Stimulated activated CD4-positive, alpha-beta T cell treated with anti-CD3 and anti-CD28 coated beads, Interleukin-12 subunit alpha, Interleukin-12 subunit beta, amount 100 ng/mL, for 48 hours (primary cell): Measurements from ENCODE around the gene HCFC1.
A peak's percentile ranks its signal among the peaks of the same experiment; 100 is the strongest.
"Not testable (repeated sequence)": the region's sequence is repeated elsewhere in the genome, so short reads cannot be mapped to it uniquely, and the experiment has no call there.

Experiments
- DNase-seq, 3 donors: peaks; one replicate each; pipeline ENCODE4 v3.0.0-alpha.2; 2020; ENCODE audit warnings: low read depth in 2 of 3, low spot score in 1 of 3

The HCFC1 gene

DNA sequence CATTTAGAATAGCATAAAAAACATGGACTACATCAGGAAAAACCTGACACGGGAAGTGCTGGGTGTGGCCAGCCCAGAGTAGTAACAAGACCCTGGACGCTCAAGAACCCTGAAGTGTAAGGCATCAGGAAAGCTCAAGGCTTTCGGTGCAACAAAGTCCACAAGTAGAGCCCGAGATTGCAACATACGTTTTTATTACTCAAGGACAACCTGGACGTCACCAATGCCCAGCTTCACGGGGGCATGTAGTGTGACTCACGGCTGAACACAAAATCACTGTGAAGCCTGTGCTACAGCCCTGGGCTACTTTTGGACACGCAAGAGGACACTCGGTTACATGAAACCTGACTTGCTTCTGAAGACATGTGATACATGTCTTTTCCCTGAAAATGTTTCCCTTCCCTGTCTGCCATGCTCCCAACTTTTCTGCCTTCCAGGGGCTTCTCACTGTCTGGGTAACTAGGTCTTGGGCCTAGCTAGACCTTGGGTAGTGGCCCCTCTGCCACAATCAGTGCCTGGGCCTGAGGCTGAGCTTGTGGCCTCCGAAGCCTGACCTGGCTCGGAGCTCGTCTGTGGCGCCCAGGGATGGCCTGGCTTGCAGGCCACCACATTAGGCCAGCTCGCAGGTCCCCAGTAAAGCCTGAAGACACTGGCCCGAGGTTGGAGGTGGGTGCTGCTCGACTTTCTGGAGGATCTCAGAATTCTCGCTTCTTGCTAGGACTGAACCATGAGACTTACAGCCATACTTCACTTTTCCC is 38.9 kb upstream of the HCFC1 start:
- no peak for DNase-seq

DNA sequence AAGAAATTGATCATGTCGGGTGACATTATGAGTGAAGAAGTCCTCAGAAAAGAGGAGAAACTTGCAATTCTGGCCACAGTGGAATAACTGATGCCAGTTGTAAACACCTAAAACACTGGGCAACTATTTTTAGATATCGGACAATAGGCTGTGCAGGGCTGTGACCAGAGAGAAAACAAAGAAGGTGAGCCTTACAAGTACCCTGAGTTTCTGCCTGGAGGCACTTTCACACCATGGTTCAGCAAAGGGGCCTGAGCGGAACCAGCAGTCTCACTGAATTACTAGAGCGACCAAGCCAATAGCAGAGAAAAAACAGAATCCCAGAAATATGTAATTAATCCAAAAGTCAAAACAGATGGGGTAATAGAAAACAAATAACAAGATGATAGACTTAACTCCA is 36.9 kb upstream of the HCFC1 start:
- no peak for DNase-seq

GRCh38 chrX:154006947-154007346 is 35.3 kb upstream of the HCFC1 start:
- no peak for DNase-seq

DNA sequence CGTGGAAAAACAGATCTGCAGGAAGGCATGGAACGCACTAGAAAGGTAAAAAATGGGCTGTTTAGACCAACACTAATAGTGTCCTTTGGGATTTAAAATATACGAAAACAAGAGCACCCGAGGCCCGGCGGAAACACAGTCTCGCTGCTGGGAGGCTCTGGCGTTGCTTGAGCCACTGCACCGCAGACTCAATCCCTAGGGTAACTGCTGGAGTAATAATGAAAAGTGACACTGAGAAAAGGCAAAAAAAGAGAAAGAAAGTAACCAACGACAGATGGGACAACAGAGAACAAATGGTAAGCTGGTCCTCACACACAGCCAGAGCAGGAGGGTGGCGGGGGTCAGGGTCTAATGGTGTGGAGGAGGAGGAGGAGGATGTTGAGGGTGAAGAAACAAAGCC is 32.7 kb upstream of the HCFC1 start:
- DNase-seq = no peak

- no peak for DNase-seq
Observed at GRCh38 chrX:154002215-154002719, 30.6 kb upstream of the HCFC1 start.

- DNase-seq = no peak
Observed at GRCh38 chrX:154000051-154000450, 28.4 kb upstream of the HCFC1 start.

GRCh38 chrX:153999359-154000037 is 27.9 kb upstream of the HCFC1 start:
- DNase-seq = no peak

DNA sequence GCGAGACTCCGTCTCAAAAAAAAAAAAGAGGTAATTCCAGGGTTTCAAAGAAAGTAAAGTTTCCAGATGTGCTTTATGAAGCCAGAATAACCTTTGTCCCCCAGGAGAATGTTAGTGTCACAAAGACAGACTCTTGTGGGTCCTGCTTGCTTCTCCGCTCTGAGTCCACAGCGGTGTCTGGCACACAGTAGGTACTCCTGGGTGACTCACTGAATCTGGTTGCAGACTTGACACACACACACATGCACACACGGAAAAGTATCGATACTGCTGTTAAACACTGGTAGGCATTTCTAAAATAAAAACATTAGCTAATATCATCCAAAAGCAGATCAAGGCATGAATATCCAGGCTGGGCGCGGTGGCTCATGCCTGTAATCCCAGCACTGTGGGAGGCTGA is 23.9 kb upstream of the HCFC1 start:
- no peak for DNase-seq

DNA sequence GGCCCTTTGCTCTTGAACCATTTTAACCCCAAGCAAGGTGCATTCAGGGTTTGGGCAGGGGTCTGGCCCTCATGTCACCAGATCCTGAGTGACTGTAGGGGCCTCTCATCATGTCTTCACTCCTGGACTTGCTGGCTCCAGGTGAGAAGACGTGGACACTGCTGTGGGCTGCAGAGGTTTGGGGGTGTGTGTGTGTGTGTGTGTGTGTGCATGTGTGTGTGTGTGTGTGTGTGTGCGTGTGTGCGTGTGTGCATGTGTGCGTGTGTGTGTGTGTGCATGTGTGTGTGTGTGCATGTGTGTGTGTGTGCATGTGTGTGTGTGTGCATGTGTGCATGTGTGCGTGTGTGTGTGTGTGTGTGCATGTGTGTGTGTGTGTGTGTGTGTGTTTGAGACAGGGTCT is 22.8 kb upstream of the HCFC1 start:
- DNase-seq = not testable (repeated sequence)

- no peak for DNase-seq
Observed at GRCh38 chrX:153993978-153994377, 22.4 kb upstream of the HCFC1 start.

DNA sequence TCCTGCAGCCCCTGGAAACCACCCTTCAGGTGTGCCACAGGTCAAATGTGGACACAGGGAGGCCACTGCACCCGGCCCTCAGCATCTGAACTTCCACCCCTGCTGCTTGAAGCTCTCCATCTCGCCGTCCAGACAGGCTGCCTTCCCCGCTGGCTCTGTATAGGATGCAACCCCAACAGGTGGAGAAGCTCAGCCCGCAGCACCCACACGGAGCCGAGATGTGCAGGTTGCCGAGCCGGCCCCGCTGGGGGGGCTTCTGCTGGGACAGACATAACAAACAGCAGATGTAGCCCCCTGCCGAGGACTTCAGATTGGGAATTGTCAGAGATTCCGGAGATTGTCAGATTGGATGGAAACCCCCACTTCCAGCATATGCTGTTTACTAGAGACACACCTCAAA is 21.5 kb upstream of the HCFC1 start:
- no peak for DNase-seq

- no peak for DNase-seq
Observed at GRCh38 chrX:153992180-153992579, 20.6 kb upstream of the HCFC1 start.

DNA sequence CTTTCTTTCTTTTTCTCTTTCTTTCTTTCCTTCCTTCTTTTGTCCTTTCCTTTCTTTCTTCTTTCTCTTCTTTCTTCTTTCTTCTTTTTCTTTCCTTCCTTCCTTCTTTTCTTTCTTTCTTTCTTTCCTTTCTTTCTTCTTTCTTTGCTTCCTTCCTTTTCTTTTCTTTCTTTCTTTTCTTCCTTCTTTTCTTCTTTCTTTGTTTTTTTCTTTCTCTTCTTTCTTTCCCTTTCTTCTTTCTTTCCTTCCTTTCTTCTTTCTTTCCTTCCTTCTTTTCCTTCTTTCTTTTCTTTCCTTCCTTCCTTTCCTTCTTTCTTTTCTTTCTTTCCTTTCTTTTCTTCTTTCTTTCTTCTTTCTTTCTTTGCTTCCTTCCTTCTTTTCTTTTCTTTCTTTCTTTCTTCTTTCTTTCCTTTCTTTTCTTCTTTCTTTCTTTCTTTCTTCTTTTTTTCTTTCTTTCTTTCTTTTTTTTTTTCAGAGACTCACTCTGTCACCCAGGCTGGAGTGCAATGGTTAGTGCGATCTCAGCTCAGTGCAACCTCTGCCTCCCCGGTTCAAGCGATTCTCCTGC is 19.5 kb upstream of the HCFC1 start:
- DNase-seq = no peak

DNA sequence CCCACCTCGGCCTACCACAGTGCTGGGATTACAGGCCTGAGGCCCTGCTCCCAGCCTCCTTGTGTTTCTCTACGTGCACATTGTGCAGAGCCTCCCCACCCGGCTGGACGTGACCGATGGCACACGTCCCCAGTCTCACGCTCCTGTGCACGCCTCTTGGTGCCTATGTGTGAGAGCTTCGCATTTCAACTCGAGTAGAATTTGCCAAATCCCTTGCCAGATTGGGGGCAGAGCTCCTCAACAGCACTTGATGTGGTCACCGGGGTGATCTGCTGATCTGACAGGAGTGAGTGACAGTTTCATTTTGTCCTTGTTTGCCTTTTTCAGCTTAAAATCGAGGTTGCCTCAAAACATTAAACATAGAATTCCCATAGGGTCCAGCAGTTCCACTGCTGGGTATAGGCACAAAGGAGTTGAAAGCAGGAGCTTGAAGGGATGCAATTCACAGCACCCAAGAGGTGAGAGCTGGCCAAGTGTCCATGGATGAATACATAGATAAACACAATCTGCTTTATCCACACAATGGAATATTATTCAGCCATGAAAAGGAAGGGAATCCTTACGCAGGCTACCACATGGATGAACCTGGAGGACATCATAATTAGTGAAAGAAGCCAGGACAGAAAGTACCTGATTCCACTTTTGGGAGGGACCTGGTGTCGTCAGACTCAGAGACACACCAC is 18.5 kb upstream of the HCFC1 start:
- DNase-seq = no peak

GRCh38 chrX:153988493-153988892 is 16.9 kb upstream of the HCFC1 start:
- DNase-seq = no peak

- no peak for DNase-seq
Observed at GRCh38 chrX:153984351-153985178, 12.9 kb upstream of the HCFC1 start.

DNA sequence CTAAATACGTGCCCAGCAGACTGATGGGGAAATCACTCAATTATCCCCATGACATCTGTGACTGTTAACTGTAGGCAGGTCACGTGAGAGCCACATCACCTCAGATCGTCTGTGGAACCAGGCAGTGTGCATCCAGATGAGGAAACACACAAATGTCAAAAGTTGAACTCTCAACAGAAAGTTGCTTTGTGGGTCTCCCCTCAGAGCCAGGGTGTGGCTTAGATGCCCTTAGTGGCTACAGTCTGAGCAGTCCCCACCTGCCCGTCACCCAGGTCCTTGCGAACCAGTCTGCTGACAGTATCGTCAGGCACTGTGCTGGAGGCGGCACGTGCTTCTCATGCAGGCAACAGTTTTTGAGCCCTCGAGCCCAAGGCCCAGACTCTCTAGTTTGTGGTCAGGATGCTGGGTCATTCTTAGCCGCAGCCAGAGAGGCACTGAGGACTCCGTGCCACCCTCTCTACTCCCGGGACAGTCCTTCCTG is 11.7 kb upstream of the HCFC1 start:
- DNase-seq = no peak

- DNase-seq = peak in 2 of 3 donors; percentile 55 to 66
Observed at GRCh38 chrX:153981771-153982533, 10.3 kb upstream of the HCFC1 start.

- DNase-seq = no peak
Observed at GRCh38 chrX:153981231-153981630, 9.6 kb upstream of the HCFC1 start.

DNA sequence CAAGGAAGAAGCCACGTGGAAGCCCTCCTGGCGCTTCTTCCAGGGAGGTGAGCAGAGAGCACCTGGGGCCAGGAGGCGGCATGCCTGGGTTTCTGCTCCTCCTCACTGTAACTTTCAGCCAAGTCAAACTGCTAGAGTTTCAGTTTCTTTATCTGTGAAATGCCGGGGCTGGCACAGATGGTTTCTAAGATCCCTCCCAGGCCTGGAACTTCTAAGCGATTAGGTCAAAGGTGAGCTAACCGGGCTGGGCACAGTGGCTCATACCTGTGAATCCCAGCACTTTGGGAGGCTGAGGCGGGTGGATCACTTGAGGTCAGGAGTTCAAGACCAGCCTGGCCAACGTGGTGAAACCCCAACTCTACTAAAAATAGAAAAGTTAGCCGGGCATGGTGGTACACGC is 8.8 kb upstream of the HCFC1 start:
- DNase-seq = not testable (repeated sequence)
